Measurements from ENCODE around the gene CDT1.
A peak's percentile ranks its signal among the peaks of the same experiment; 100 is the strongest.
"Not testable (repeated sequence)": the region's sequence is repeated elsewhere in the genome, so short reads cannot be mapped to it uniquely, and the experiment has no call there.

CDT1 gene

GRCh38 chr16:88787579-88788314, 15.8 kb upstream of the CDT1 start:
- no peak overlapping the region for H3K27ac ChIP-seq (ENCODE audit: poor library complexity, severe bottlenecking)
- peaks cover 4% of the 10 kb centered on the region for H3K27me3 ChIP-seq (ENCODE audit: insufficient read depth, poor library complexity, severe bottlenecking)
- H3K4me1 ChIP-seq (ENCODE audit: insufficient read depth, poor library complexity, severe bottlenecking) = peaks cover 7% of the 10 kb centered on the region
- no peaks in the 10 kb centered on the region for H3K36me3 ChIP-seq (ENCODE audit: low read depth)
- no peaks in the 10 kb centered on the region for H3K9me3 ChIP-seq (ENCODE audit: severe bottlenecking)
- H3K4me3 ChIP-seq (ENCODE audit: severe bottlenecking) = no peak overlapping the region
- no peak for ATAC-seq (ENCODE audit: low read depth)
- DNase-seq (ENCODE audit: low spot score) = no peak
- TF ChIP-seq, protein P1, sequence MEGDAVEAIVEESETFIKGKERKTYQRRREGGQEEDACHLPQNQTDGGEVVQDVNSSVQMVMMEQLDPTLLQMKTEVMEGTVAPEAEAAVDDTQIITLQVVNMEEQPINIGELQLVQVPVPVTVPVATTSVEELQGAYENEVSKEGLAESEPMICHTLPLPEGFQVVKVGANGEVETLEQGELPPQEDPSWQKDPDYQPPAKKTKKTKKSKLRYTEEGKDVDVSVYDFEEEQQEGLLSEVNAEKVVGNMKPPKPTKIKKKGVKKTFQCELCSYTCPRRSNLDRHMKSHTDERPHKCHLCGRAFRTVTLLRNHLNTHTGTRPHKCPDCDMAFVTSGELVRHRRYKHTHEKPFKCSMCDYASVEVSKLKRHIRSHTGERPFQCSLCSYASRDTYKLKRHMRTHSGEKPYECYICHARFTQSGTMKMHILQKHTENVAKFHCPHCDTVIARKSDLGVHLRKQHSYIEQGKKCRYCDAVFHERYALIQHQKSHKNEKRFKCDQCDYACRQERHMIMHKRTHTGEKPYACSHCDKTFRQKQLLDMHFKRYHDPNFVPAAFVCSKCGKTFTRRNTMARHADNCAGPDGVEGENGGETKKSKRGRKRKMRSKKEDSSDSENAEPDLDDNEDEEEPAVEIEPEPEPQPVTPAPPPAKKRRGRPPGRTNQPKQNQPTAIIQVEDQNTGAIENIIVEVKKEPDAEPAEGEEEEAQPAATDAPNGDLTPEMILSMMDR (IDR thresholded peaks at IDR 0.05; ENCODE audit: poor library complexity, severe bottlenecking) = no peak

DNA sequence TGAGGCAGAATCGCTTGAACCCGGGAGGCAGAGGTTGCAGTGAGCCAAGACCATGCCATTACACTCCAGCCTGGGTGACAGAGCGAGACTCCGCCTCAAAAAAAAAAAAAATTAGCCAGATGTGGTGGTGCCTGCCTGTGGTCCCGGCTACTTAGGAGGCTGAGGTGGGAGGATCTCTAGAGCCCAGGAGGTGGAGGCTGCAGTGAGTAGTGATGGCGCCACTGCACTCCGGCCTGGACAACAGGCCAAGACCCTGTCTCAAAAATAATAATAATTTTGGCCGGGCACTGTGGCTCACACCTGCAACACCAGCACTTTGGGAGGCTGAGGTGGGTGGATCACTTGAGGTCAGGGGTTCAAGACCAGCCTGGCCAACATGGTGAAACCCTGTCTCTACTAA, 14.8 kb upstream of the CDT1 start:
- H3K27me3 ChIP-seq (ENCODE audit: insufficient read depth, poor library complexity, severe bottlenecking); H3K4me3 ChIP-seq (ENCODE audit: severe bottlenecking); H3K9me3 ChIP-seq (ENCODE audit: severe bottlenecking); H3K4me1 ChIP-seq (ENCODE audit: insufficient read depth, poor library complexity, severe bottlenecking); H3K27ac ChIP-seq (ENCODE audit: poor library complexity, severe bottlenecking); H3K36me3 ChIP-seq (ENCODE audit: low read depth); ATAC-seq (ENCODE audit: low read depth); DNase-seq (ENCODE audit: low spot score): not testable (repeated sequence)

DNA sequence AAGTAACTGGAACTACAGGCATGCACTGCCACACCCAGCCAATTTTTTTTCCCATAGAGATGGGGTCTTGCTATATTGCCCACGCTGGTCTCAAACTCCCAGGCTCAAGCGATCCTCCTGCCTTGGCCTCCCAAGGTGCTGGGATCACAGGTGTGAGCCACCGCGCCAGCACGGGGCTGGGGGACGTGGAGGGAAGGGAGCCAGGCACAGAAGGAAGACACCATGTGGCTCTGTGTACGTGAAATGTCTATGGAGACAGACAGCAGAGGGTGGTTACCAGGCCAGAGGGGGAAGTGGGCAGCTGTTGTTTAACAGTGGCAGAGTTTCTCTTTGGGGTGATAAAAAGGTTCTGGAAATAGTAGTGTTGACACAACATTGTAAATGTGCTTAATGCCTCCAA, 14.0 kb upstream of the CDT1 start:
- DNase-seq (ENCODE audit: low spot score) = no peak
- no peaks in the 10 kb centered on the region for H3K9me3 ChIP-seq (ENCODE audit: severe bottlenecking)
- TF ChIP-seq, protein P1 (IDR thresholded peaks at IDR 0.05; ENCODE audit: poor library complexity, severe bottlenecking) = no peak
- H3K36me3 ChIP-seq (ENCODE audit: low read depth) = no peaks in the 10 kb centered on the region
- no peak overlapping the region for H3K4me3 ChIP-seq (ENCODE audit: severe bottlenecking)
- H3K4me1 ChIP-seq (ENCODE audit: insufficient read depth, poor library complexity, severe bottlenecking) = no peaks in the 10 kb centered on the region
- ATAC-seq (ENCODE audit: low read depth) = no peak
- peaks cover 4% of the 10 kb centered on the region for H3K27me3 ChIP-seq (ENCODE audit: insufficient read depth, poor library complexity, severe bottlenecking)
- no peak overlapping the region for H3K27ac ChIP-seq (ENCODE audit: poor library complexity, severe bottlenecking)

GRCh38 chr16:88790312-88791211, 13.0 kb upstream of the CDT1 start:
- no peak for DNase-seq (ENCODE audit: low spot score)
- ATAC-seq (ENCODE audit: low read depth) = peak; percentile 20; the same call in 1 of the 3 replicates
- Histone ChIP-seq H3K4me3 (ENCODE audit: severe bottlenecking) (no peak overlapping the region), H3K27ac (ENCODE audit: poor library complexity, severe bottlenecking) (no peak overlapping the region), H3K4me1 (ENCODE audit: insufficient read depth, poor library complexity, severe bottlenecking) (no peaks in the 10 kb centered on the region), H3K27me3 (ENCODE audit: insufficient read depth, poor library complexity, severe bottlenecking) (peaks cover 4% of the 10 kb centered on the region), H3K36me3 (ENCODE audit: low read depth) (no peaks in the 10 kb centered on the region), H3K9me3 (ENCODE audit: severe bottlenecking) (no peaks in the 10 kb centered on the region)
- TF ChIP-seq, protein P1 (IDR thresholded peaks at IDR 0.05; ENCODE audit: poor library complexity, severe bottlenecking) = no peak

DNA sequence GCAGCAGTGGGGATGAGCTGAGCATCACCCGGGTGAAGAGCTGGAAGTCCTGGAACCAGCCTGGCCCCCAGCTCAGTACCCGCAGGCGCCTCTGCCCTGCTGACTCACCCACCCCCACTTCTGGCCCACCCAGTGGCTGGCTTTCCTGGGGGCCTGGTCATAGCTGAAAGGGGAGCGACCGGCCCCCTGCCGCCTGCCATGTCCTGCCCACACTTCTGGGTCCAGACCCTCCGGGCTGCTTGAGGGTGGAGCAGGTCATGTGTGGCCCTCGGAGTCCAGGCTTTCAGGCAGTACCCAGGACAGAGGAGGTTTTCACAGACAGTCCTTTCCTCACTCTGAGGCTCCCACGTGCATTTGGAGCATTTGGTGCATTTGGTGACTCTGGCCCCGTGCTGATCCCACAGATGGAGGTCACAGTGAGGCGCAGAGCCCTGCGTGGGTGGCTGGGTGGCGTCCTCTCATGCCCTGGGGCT, 11.5 kb upstream of the CDT1 start:
- DNase-seq (ENCODE audit: low spot score) = peak; percentile 65
- Histone ChIP-seq H3K9me3 (ENCODE audit: severe bottlenecking) (no peaks in the 10 kb centered on the region), H3K27me3 (ENCODE audit: insufficient read depth, poor library complexity, severe bottlenecking) (peaks cover 4% of the 10 kb centered on the region), H3K4me3 (ENCODE audit: severe bottlenecking) (no peak overlapping the region), H3K4me1 (ENCODE audit: insufficient read depth, poor library complexity, severe bottlenecking) (no peaks in the 10 kb centered on the region), H3K27ac (ENCODE audit: poor library complexity, severe bottlenecking) (no peak overlapping the region), H3K36me3 (ENCODE audit: low read depth) (no peaks in the 10 kb centered on the region)
- TF ChIP-seq, protein P1 (IDR thresholded peaks at IDR 0.05; ENCODE audit: poor library complexity, severe bottlenecking) = no peak
- peak; percentile 22; the same call in 1 of the 3 replicates for ATAC-seq (ENCODE audit: low read depth)

Measured in RWPE2 (cell line).